Stimulated activated CD8-positive, alpha-beta memory T cell treated with anti-CD3 and anti-CD28 coated beads, Interleukin-7, amount 100 ng/mL, for 24 hours (primary cell): ENCODE data around the gene HTR6.

ENCODE experiments used
- DNase-seq: peaks from one replicate; pipeline ENCODE4 v3.0.0-alpha.2; 2020; ENCODE audit warnings: low read depth

HTR6 gene

DNA sequence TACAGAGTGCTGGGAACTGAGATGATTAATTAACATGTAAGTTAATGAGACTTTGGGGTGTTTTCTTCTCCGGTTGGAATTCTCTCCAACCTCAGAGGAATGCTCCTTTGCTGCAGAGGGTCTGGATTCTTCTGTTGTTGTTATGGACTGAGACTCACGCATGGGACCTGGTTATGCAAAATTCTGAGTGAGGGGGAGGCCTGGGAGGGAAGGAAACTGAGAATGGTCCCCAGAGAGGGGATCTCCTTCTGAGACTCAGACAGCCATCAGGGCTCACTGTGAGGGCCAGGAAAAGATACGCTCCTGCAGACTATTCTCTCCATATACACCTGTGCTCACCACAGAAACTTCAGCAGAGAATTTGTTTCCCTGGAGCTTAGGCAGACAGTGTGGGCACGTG lies 56.3 kb downstream of the HTR6 start:
- no peak for DNase-seq

- no peak for DNase-seq
Measured at GRCh38 chr1:19723874-19724273, 59.2 kb downstream of the HTR6 start.

DNA sequence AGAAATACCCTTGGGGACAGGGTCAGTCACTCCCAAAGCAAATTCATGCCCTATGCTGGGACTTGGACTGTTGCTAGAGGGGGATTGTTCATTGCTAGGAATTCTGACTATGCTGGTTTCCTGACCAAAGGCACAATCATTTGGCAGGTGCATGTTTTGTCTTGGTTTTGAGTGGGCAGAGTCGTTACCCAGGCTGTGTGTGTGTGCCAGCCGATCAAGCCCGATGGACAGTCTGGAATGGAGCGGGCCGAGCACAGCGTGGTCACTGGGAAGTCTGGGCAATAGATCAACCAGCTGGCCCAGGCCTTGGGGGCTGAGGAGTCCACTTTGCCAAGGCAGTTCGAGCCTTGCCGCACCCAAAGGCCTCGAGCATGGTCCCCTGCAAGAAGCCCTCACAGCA lies 60.9 kb downstream of the HTR6 start:
- no peak for DNase-seq

DNA sequence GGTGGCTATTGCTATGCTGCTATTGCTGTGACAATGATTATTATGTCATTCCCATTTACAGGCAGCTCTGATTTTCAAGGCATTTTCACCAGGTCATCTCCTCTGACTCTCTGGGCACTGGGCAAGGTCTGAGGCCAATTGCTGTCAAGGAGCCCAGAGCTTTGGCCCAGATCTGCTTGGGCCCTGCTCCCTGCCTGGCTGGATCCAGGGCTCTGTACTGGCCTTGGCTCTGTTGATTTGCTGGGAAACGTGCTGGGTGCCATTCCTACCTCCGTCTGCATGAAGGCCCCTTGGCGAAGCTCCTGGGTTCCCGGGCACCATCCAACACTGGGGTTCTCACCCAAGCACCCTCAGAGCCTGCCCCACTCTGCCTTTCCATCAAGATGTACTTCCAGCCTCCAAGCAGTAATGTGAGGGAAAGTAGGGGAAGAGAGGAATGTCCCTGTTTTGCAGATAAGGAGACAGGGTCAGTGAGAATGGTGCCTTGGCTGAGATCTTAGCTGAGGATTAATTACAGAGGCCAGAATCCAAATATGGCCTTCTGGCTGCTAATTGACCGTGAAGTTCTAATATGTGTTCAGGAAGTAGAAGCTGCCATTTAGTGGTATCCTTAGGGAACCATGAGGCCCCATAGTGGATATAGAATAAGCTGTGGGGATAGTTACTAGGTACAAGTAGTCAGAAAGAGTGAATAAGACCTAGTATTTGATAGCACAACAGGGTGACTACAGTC lies 63.9 kb downstream of the HTR6 start:
- no peak for DNase-seq

GRCh38 chr1:19730232-19730631 lies 65.6 kb downstream of the HTR6 start:
- DNase-seq: no peak
